GM12892 (cell line): ENCODE results near the gene ALG5. TPM values are rescaled to one million over a fixed set of nuclear protein-coding genes. Genes with fewer than 3 reads are reported as not detected.

Experiments
- DNase-seq: peaks from one replicate; pipeline ENCODE4 v3.0.0; 2011; ENCODE audit not compliant: insufficient read length
- FAIRE-seq: peaks from 2 replicates; lab custom pipeline; 2011; peaks lifted over from hg19 to GRCh38; lab: Jason Lieb, UNC
- POLR2A ChIP-seq: IDR thresholded peaks from 2 replicates; pipeline ENCODE4 v1.6.1; 2011; ENCODE audit warnings: low read depth, low read length, control low read depth
- POLR2AphosphoS5 ChIP-seq: IDR thresholded peaks from 2 replicates; pipeline ENCODE4 v1.6.1; 2011; ENCODE audit warnings: low read depth, low read length, control low read depth
- TAF1 ChIP-seq: IDR thresholded peaks from 2 replicates; pipeline ENCODE4 v1.6.1; 2011; ENCODE audit warnings: low read depth, mild to moderate bottlenecking, control low read depth, low read length, borderline replicate concordance
- polyA plus RNA-seq: library from polyadenylated mRNA; unstranded; fragments of >200 nt; gene quantifications from one replicate; pipeline ENCODE4 v1.2.1, GENCODE V29; 2012; ENCODE audit warnings: missing spikeins, inconsistent platforms; ENCODE audit not compliant: missing spikeins

ALG5 gene
- 35.6 TPM for polyA plus RNA-seq

- FAIRE-seq (peak; percentile 87), DNase-seq (peak; percentile 72)
These were observed at the start of gene ALG5 for GRCh38 chr13:36999054-36999714. Gene ALG5, minus strand, starts transcription at chr13:36999340. Its CDS starts 40 bp downstream, at chr13:36999300.

GRCh38 chr13:37047846-37048245 lies 48.7 kb upstream of the ALG5 start:
- FAIRE-seq (no peak), DNase-seq (no peak)
- TF ChIP-seq TAF1 (no peak), POLR2A (no peak), POLR2AphosphoS5 (no peak)

More at GRCh38 chr13:36999054-36999714, at the start of gene ALG5:
- TF ChIP-seq POLR2A = peak; percentile 97
- TF ChIP-seq TAF1 = peak; percentile 96
- TF ChIP-seq POLR2AphosphoS5 = peak; percentile 94

GRCh38 chr13:37047032-37047431 lies 47.9 kb upstream of the ALG5 start:
- DNase-seq (no peak), FAIRE-seq (no peak)
- no peak for TF ChIP-seq POLR2AphosphoS5
- TF ChIP-seq POLR2A = no peak
- no peak for TF ChIP-seq TAF1

GRCh38 chr13:37046062-37046461 lies 46.9 kb upstream of the ALG5 start:
- TF ChIP-seq POLR2A (no peak), POLR2AphosphoS5 (no peak), TAF1 (no peak)
- DNase-seq = no peak
- no peak for FAIRE-seq

- DNase-seq (no peak), FAIRE-seq (no peak)
- TF ChIP-seq POLR2A (no peak), POLR2AphosphoS5 (no peak), TAF1 (no peak)
These were observed 41.6 kb upstream of the ALG5 start for GRCh38 chr13:37040789-37041188.

GRCh38 chr13:37039896-37040295 lies 40.8 kb upstream of the ALG5 start:
- TF ChIP-seq TAF1 = no peak
- TF ChIP-seq POLR2A = no peak
- no peak for TF ChIP-seq POLR2AphosphoS5
- FAIRE-seq (no peak), DNase-seq (no peak)

GRCh38 chr13:37037241-37037640 lies 38.1 kb upstream of the ALG5 start:
- FAIRE-seq (no peak), DNase-seq (no peak)
- no peak for TF ChIP-seq POLR2AphosphoS5
- no peak for TF ChIP-seq TAF1
- TF ChIP-seq POLR2A = no peak

GRCh38 chr13:37029617-37030016 lies 30.5 kb upstream of the ALG5 start:
- no peak for FAIRE-seq
- no peak for TF ChIP-seq POLR2AphosphoS5
- no peak for TF ChIP-seq POLR2A
- no peak for TF ChIP-seq TAF1
- no peak for DNase-seq

GRCh38 chr13:37027639-37028038 lies 28.5 kb upstream of the ALG5 start:
- no peak for FAIRE-seq

GRCh38 chr13:37026771-37027170 lies 27.6 kb upstream of the ALG5 start:
- DNase-seq (no peak), FAIRE-seq (no peak)
- no peak for TF ChIP-seq TAF1
- TF ChIP-seq POLR2AphosphoS5 = no peak
- no peak for TF ChIP-seq POLR2A

More at GRCh38 chr13:37027639-37028038, 28.5 kb upstream of the ALG5 start:
- TF ChIP-seq TAF1 (no peak), POLR2A (no peak), POLR2AphosphoS5 (no peak)
- no peak for DNase-seq

- FAIRE-seq (no peak), DNase-seq (no peak)
- TF ChIP-seq POLR2AphosphoS5 = no peak
- no peak for TF ChIP-seq POLR2A
- TF ChIP-seq TAF1 = no peak
These were observed 24.7 kb upstream of the ALG5 start for GRCh38 chr13:37023871-37024270.

- TF ChIP-seq TAF1 (no peak), POLR2AphosphoS5 (no peak), POLR2A (no peak)
- FAIRE-seq = no peak
These were observed 15.5 kb upstream of the ALG5 start for GRCh38 chr13:37014609-37015008.

More at GRCh38 chr13:37014609-37015008, 15.5 kb upstream of the ALG5 start:
- DNase-seq = no peak
